Mesangial cell (primary cell): ENCODE results near the gene ACTG2. TPM values are rescaled to one million over a fixed set of nuclear protein-coding genes. Genes with fewer than 3 reads are reported as not detected.

Experiments
- total RNA-seq: library from RNA; depleted of rRNA; stranded (reverse); fragments of >200 nt; gene quantifications from 2 replicates; pipeline ENCODE4 v1.2.3, GENCODE V29; 2015

The ACTG2 gene
- 1.8 and 8.6 TPM in 2 replicates for total RNA-seq

GRCh38 chr2:73892631-73893329, at the start of gene ACTG2:
ACTG2 (plus strand) TSS chr2:73893008; CDS start chr2:73901312, 8,304 bp downstream.

GRCh38 chr2:73926493-73927327, 33.9 kb downstream of the ACTG2 start, which contains the start of gene DGUOK:
DGUOK (plus strand) TSS chr2:73926880; CDS start chr2:73926911, 31 bp downstream.

Other genes starting within 250 kb of the ACTG2 start
- 5.6 and 41.1 TPM in 2 replicates for gene TPRKB, start 155.7 kb upstream of the ACTG2 start, total RNA-seq
- gene DUSP11, start 112.9 kb upstream of the ACTG2 start, total RNA-seq: 14.0 and 14.8 TPM in 2 replicates
- gene C2orf78, start 108.8 kb upstream of the ACTG2 start, total RNA-seq: not detected in 2 replicates
- 24.0 and 28.8 TPM in 2 replicates for gene STAMBP, start 64.0 kb upstream of the ACTG2 start, total RNA-seq
- gene DGUOK, start 33.9 kb downstream of the ACTG2 start, total RNA-seq: 68.8 and 73.3 TPM in 2 replicates
- gene TET3, start 91.9 kb downstream of the ACTG2 start, total RNA-seq: 5.9 and 8.2 TPM in 2 replicates